HepG2 (cell line): ENCODE results near the gene TASOR. TPM values are rescaled to one million over a fixed set of nuclear protein-coding genes. Genes with fewer than 3 reads are reported as not detected.

Experiments used
- CBFB ChIP-seq: sonication (generic); formaldehyde crosslinking; IDR thresholded peaks from 2 replicates; pipeline ENCODE4 v1.4.0; 2020; ENCODE audit warnings: missing genetic modification reagents
- E2F2 ChIP-seq: sonication (generic); formaldehyde crosslinking; IDR thresholded peaks from 2 replicates; pipeline ENCODE4 v1.4.0; 2020; ENCODE audit warnings: missing genetic modification reagents, borderline replicate concordance
- FOSL2 ChIP-seq: sonication (generic); formaldehyde crosslinking; IDR thresholded peaks from 2 replicates; pipeline ENCODE4 v1.4.0; 2020; ENCODE audit warnings: missing genetic modification reagents
- HDAC2 ChIP-seq: sonication (generic); formaldehyde crosslinking; IDR thresholded peaks from 2 replicates; pipeline ENCODE4 v1.4.0; 2020; ENCODE audit warnings: missing genetic modification reagents
- HNRNPLL ChIP-seq: fragments of 200-400 bp; formaldehyde crosslinking; IDR thresholded peaks from 2 replicates; pipeline ENCODE4 v1.6.1; 2017; ENCODE audit warnings: mild to moderate bottlenecking, low read depth, low read length; ENCODE audit not compliant: poor library complexity, severe bottlenecking
- JUND ChIP-seq: sonication (generic); formaldehyde crosslinking; IDR thresholded peaks from 2 replicates; pipeline ENCODE4 v1.8.0; 2022; ENCODE audit warnings: mild to moderate bottlenecking, missing genetic modification reagents
- MYNN ChIP-seq: sonication (generic); formaldehyde crosslinking; IDR thresholded peaks from 2 replicates; pipeline ENCODE4 v1.4.0; 2020; ENCODE audit warnings: mild to moderate bottlenecking, low read depth, missing genetic modification reagents
- SRSF9 ChIP-seq: fragments of 200-400 bp; formaldehyde crosslinking; IDR thresholded peaks from 2 replicates; pipeline ENCODE4 v1.6.1; 2018; ENCODE audit warnings: borderline replicate concordance, mild to moderate bottlenecking, low read depth, low read length; ENCODE audit not compliant: insufficient read depth, poor library complexity, severe bottlenecking
- ZNF274 ChIP-seq: sonication (generic); formaldehyde crosslinking; IDR thresholded peaks from 2 replicates; pipeline ENCODE4 v1.5.1; 2020; ENCODE audit warnings: mild to moderate bottlenecking, missing genetic modification reagents
- ZNF282 ChIP-seq: fragments of 450-650 bp; IDR thresholded peaks from 2 replicates; pipeline ENCODE4 v1.6.1; 2018; ENCODE audit not compliant: partially characterized antibody
- ZNF441 ChIP-seq: sonication (generic); formaldehyde crosslinking; IDR thresholded peaks from 2 replicates; pipeline ENCODE4 v1.7.0; 2021; ENCODE audit warnings: missing genetic modification reagents, borderline replicate concordance
- ZNF543 ChIP-seq: sonication (generic); formaldehyde crosslinking; IDR thresholded peaks from 2 replicates; pipeline ENCODE4 v1.4.0; 2020; ENCODE audit warnings: mild to moderate bottlenecking, missing genetic modification reagents
- polyA plus RNA-seq, 8 experiments: library from polyadenylated mRNA; depleted of rRNA in 3 of 8; stranded (reverse) in 7 of 8; unstranded in 1 of 8; fragments of >200 nt; fragmentation: Illumina TruSeq in 4 of 8; extraction: Trizol in 4 of 8; gene quantifications; 2 replicates each; pipeline versions ENCODE4 v1.2.1 to v1.2.3, GENCODE V29; 2011 to 2016; ENCODE audit warnings: low read depth in 4 of 8, missing spikeins in 1 of 8, mixed read lengths in 1 of 8; ENCODE audit not compliant: insufficient read depth in 1 of 8
- total RNA-seq, 5 experiments: library from RNA; depleted of rRNA; stranded (reverse); fragments of >200 nt; fragmentation: Illumina TruSeq; extraction: Trizol; gene quantifications; 2 replicates each; pipeline ENCODE4 v1.2.3, GENCODE V29; 2016; ENCODE audit warnings: low read depth in 1 of 5
- TF ChIP-seq, protein P1 (sequence below): sonication (generic); formaldehyde crosslinking; IDR thresholded peaks from 2 replicates; pipeline ENCODE4 v1.4.0; 2020; ENCODE audit warnings: missing genetic modification reagents
- TF ChIP-seq, protein P2 (sequence below): sonication (generic); formaldehyde crosslinking; IDR thresholded peaks from 2 replicates; pipeline ENCODE4 v1.8.1; 2023; ENCODE audit warnings: missing genetic modification reagents, inconsistent platforms, borderline replicate concordance
- TF ChIP-seq, protein P3 (sequence below): sonication (generic); formaldehyde crosslinking; IDR thresholded peaks from 2 replicates; pipeline ENCODE4 v1.8.1; 2023; ENCODE audit warnings: mild to moderate bottlenecking, missing genetic modification reagents
- TF ChIP-seq, protein P4 (sequence below): sonication (generic); formaldehyde crosslinking; IDR thresholded peaks from 2 replicates; pipeline ENCODE4 v1.4.0; 2020; ENCODE audit warnings: missing genetic modification reagents

TASOR gene
- total and polyA plus RNA-seq, 2 of the 13 experiments (the other 11 are each of a cell fraction or from before 2014, with no cell fraction given) = 20.1 to 32.5 TPM

DNA sequence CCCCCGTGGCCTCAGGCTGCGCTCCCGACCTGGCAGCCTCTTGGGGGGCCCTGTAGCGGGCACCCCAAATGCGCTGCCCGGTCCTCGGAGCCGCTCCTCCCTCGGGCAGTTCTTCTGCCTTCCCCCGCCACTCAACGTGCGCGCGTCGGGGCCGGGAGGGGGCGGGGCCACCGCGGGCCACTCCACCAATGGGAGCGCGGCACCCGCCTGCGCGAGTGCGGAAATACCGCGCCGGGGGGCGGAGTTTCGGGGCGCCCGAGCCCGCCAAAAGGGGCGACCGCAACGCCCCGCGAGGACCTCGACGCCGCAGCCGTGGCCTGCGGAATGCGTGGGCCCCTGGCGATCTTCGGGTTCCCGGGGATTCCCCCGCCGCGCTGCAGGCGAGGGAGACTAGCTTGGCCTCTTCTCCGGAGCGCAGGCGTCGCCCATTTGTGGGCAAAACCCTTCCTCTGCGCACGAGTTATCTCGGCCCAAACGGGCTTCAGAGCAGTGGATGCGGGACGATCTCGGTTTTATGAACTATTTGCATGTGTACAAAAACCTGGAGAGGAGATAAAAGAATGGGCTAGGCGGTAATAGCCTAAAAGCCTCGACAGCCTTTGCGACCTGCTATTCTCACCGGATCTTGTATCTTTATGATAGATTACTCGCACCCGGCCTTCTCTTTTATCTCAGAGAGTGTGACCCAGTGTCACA lies at the start of gene TASOR (continued):
- TF ChIP-seq MYNN = no peak; the same call in 1 of the 2 replicates
- TF ChIP-seq, protein P1, sequence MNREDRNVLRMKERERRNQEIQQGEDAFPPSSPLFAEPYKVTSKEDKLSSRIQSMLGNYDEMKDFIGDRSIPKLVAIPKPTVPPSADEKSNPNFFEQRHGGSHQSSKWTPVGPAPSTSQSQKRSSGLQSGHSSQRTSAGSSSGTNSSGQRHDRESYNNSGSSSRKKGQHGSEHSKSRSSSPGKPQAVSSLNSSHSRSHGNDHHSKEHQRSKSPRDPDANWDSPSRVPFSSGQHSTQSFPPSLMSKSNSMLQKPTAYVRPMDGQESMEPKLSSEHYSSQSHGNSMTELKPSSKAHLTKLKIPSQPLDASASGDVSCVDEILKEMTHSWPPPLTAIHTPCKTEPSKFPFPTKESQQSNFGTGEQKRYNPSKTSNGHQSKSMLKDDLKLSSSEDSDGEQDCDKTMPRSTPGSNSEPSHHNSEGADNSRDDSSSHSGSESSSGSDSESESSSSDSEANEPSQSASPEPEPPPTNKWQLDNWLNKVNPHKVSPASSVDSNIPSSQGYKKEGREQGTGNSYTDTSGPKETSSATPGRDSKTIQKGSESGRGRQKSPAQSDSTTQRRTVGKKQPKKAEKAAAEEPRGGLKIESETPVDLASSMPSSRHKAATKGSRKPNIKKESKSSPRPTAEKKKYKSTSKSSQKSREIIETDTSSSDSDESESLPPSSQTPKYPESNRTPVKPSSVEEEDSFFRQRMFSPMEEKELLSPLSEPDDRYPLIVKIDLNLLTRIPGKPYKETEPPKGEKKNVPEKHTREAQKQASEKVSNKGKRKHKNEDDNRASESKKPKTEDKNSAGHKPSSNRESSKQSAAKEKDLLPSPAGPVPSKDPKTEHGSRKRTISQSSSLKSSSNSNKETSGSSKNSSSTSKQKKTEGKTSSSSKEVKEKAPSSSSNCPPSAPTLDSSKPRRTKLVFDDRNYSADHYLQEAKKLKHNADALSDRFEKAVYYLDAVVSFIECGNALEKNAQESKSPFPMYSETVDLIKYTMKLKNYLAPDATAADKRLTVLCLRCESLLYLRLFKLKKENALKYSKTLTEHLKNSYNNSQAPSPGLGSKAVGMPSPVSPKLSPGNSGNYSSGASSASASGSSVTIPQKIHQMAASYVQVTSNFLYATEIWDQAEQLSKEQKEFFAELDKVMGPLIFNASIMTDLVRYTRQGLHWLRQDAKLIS = no peak
- TF ChIP-seq, protein P2, sequence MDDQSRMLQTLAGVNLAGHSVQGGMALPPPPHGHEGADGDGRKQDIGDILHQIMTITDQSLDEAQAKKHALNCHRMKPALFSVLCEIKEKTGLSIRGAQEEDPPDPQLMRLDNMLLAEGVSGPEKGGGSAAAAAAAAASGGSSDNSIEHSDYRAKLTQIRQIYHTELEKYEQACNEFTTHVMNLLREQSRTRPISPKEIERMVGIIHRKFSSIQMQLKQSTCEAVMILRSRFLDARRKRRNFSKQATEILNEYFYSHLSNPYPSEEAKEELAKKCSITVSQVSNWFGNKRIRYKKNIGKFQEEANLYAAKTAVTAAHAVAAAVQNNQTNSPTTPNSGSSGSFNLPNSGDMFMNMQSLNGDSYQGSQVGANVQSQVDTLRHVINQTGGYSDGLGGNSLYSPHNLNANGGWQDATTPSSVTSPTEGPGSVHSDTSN (CRISPR knock-in tag) = 0 out of 2 replicates have a peak, but pooled peaks have one; percentile 64
- no peak for TF ChIP-seq SRSF9
- TF ChIP-seq E2F2 (CRISPR knock-in tag) = 0 out of 2 replicates have a peak, but pooled peaks have one; percentile 18
- TF ChIP-seq HDAC2 = no peak
- TF ChIP-seq, protein P3, sequence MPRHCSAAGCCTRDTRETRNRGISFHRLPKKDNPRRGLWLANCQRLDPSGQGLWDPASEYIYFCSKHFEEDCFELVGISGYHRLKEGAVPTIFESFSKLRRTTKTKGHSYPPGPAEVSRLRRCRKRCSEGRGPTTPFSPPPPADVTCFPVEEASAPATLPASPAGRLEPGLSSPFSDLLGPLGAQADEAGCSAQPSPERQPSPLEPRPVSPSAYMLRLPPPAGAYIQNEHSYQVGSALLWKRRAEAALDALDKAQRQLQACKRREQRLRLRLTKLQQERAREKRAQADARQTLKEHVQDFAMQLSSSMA (CRISPR knock-in tag) = no peak; the same call in 1 of the 2 replicates
- 0 out of 2 replicates have a peak, but pooled peaks have one; percentile 89 for TF ChIP-seq ZNF543 (CRISPR knock-in tag)
- peak; percentile 79; the same call in 1 of the 2 replicates for TF ChIP-seq CBFB (CRISPR knock-in tag)
- TF ChIP-seq, protein P4, sequence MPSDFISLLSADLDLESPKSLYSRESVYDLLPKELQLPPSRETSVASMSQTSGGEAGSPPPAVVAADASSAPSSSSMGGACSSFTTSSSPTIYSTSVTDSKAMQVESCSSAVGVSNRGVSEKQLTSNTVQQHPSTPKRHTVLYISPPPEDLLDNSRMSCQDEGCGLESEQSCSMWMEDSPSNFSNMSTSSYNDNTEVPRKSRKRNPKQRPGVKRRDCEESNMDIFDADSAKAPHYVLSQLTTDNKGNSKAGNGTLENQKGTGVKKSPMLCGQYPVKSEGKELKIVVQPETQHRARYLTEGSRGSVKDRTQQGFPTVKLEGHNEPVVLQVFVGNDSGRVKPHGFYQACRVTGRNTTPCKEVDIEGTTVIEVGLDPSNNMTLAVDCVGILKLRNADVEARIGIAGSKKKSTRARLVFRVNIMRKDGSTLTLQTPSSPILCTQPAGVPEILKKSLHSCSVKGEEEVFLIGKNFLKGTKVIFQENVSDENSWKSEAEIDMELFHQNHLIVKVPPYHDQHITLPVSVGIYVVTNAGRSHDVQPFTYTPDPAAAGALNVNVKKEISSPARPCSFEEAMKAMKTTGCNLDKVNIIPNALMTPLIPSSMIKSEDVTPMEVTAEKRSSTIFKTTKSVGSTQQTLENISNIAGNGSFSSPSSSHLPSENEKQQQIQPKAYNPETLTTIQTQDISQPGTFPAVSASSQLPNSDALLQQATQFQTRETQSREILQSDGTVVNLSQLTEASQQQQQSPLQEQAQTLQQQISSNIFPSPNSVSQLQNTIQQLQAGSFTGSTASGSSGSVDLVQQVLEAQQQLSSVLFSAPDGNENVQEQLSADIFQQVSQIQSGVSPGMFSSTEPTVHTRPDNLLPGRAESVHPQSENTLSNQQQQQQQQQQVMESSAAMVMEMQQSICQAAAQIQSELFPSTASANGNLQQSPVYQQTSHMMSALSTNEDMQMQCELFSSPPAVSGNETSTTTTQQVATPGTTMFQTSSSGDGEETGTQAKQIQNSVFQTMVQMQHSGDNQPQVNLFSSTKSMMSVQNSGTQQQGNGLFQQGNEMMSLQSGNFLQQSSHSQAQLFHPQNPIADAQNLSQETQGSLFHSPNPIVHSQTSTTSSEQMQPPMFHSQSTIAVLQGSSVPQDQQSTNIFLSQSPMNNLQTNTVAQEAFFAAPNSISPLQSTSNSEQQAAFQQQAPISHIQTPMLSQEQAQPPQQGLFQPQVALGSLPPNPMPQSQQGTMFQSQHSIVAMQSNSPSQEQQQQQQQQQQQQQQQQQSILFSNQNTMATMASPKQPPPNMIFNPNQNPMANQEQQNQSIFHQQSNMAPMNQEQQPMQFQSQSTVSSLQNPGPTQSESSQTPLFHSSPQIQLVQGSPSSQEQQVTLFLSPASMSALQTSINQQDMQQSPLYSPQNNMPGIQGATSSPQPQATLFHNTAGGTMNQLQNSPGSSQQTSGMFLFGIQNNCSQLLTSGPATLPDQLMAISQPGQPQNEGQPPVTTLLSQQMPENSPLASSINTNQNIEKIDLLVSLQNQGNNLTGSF (CRISPR knock-in tag) = peak; percentile 88
- peak; percentile 79 for TF ChIP-seq ZNF441 (CRISPR knock-in tag)
- TF ChIP-seq FOSL2 = no peak
- no peak; the same call in 1 of the 2 replicates for TF ChIP-seq JUND (CRISPR knock-in tag)
- peak; percentile 81; the same call in 1 of the 2 replicates for TF ChIP-seq ZNF274 (CRISPR knock-in tag)
- TF ChIP-seq ZNF282 = no peak
- TF ChIP-seq HNRNPLL = peak; percentile 70
